Measurements from ENCODE around the gene PPM1A.

Gene PPM1A

GRCh38 chr14:60348211-60348610 is 99.2 kb downstream of the PPM1A start:
- ATAC-seq = no peak

More at GRCh38 chr14:60348211-60348610, 99.2 kb downstream of the PPM1A start:
- no peak for TF ChIP-seq CSRNP3 (CRISPR knock-in tag; IDR thresholded peaks at IDR 0.05)
- no peak for TF ChIP-seq OSR1 (CRISPR knock-in tag; IDR thresholded peaks at IDR 0.05)
- no peak for TF ChIP-seq ZFP3 (CRISPR knock-in tag; IDR thresholded peaks at IDR 0.05)
- no peak for TF ChIP-seq CREB5 (CRISPR knock-in tag; IDR thresholded peaks at IDR 0.05; ENCODE audit: low read depth)
- TF ChIP-seq RARB (CRISPR knock-in tag; IDR thresholded peaks at IDR 0.05) = no peak
- TF ChIP-seq ZFP30 (CRISPR knock-in tag; IDR thresholded peaks at IDR 0.05) = no peak
- TF ChIP-seq ZC3H10 (CRISPR knock-in tag; IDR thresholded peaks at IDR 0.05) = no peak
- no peak for TF ChIP-seq TOX (CRISPR knock-in tag; IDR thresholded peaks at IDR 0.05; ENCODE audit: borderline replicate concordance)
- no peak for TF ChIP-seq ZNF8 (CRISPR knock-in tag; IDR thresholded peaks at IDR 0.05)
- TF ChIP-seq PATZ1 (CRISPR knock-in tag; IDR thresholded peaks at IDR 0.05; ENCODE audit: borderline replicate concordance) = no peak

Measured in SK-N-SH treated with all-trans-retinoic acid at 6 μM for 48 hours (cell line).